Neutrophil (primary cell): Measurements from ENCODE around the gene CCDC102A.

ENCODE experiments used
- H3K27ac ChIP-seq: fragments of 200-600 bp; sonication (generic); 2 replicates; pipeline ENCODE4 v1.5.1; 2016; ENCODE audit warnings: mild to moderate bottlenecking, moderate library complexity
- H3K27me3 ChIP-seq: fragments of 200-600 bp; sonication (generic); 2 replicates; pipeline ENCODE4 v1.6.0; 2016; ENCODE audit warnings: mild to moderate bottlenecking
- H3K36me3 ChIP-seq: fragments of 200-600 bp; sonication (generic); 2 replicates; pipeline ENCODE4 v1.5.1; 2017
- H3K4me1 ChIP-seq, 2 experiments: fragments of 200-600 bp in 1 of 2; sonication (generic) in 1 of 2; 1 replicate in 1 of 2; 2 replicates in 1 of 2; pipeline versions ENCODE4 v1.5.1 to v1.6.1; 2013 to 2016; ENCODE audit warnings: low read depth in 1 of 2, low read length in 1 of 2, mild to moderate bottlenecking in 1 of 2, moderate library complexity in 1 of 2; ENCODE audit not compliant: control insufficient read depth in 1 of 2, insufficient read depth in 1 of 2
- H3K4me3 ChIP-seq, 2 experiments: fragments of 200-600 bp in 1 of 2; sonication (generic) in 1 of 2; 1 replicate in 1 of 2; 2 replicates in 1 of 2; pipeline ENCODE4 v1.5.1; 2013 to 2016; ENCODE audit warnings: low read depth in 1 of 2, low read length in 1 of 2, mild to moderate bottlenecking in 1 of 2, moderate library complexity in 1 of 2
- H3K9me3 ChIP-seq: fragments of 200-600 bp; sonication (generic); 2 replicates; pipeline ENCODE4 v1.5.1; 2016
- CTCF ChIP-seq: fragments of 200-600 bp; sonication (generic); IDR thresholded peaks from 2 replicates; pipeline ENCODE4 v1.5.1; 2016; ENCODE audit warnings: antibody characterized with exemption

The CCDC102A gene

GRCh38 chr16:57568173-57568678, 31.9 kb upstream of the CCDC102A start:
- TF ChIP-seq CTCF = no peak
- no peaks in the 10 kb centered on the region for H3K36me3 ChIP-seq

GRCh38 chr16:57567691-57568090, 31.3 kb upstream of the CCDC102A start:
- no peaks in the 10 kb centered on the region for H3K36me3 ChIP-seq
- no peak overlapping the region for H3K27ac ChIP-seq
- no peak overlapping the region for H3K4me3 ChIP-seq
- no peaks in the 10 kb centered on the region for H3K4me1 ChIP-seq
- no peaks in the 10 kb centered on the region for H3K9me3 ChIP-seq
- no peak for TF ChIP-seq CTCF
- H3K27me3 ChIP-seq = no peaks in the 10 kb centered on the region

More at GRCh38 chr16:57568173-57568678, 31.9 kb upstream of the CCDC102A start:
- H3K4me3 ChIP-seq = no peak overlapping the region
- no peaks in the 10 kb centered on the region for H3K27me3 ChIP-seq
- H3K27ac ChIP-seq = no peak overlapping the region
- H3K9me3 ChIP-seq = no peaks in the 10 kb centered on the region
- H3K4me1 ChIP-seq = no peaks in the 10 kb centered on the region

GRCh38 chr16:57566436-57566835, 30.1 kb upstream of the CCDC102A start:
- no peaks in the 10 kb centered on the region for H3K36me3 ChIP-seq
- H3K4me3 ChIP-seq = no peak overlapping the region
- no peak for TF ChIP-seq CTCF
- H3K9me3 ChIP-seq = no peaks in the 10 kb centered on the region
- H3K27me3 ChIP-seq = no peaks in the 10 kb centered on the region
- H3K27ac ChIP-seq = no peak overlapping the region
- H3K4me1 ChIP-seq = no peaks in the 10 kb centered on the region

GRCh38 chr16:57565461-57565860, 29.1 kb upstream of the CCDC102A start:
- Histone ChIP-seq H3K9me3 (no peaks in the 10 kb centered on the region), H3K36me3 (no peaks in the 10 kb centered on the region), H3K4me3 (no peak overlapping the region), H3K4me1 (no peaks in the 10 kb centered on the region), H3K27me3 (no peaks in the 10 kb centered on the region), H3K27ac (no peak overlapping the region)
- no peak for TF ChIP-seq CTCF

GRCh38 chr16:57564571-57565270, 28.4 kb upstream of the CCDC102A start:
- H3K27me3 ChIP-seq = no peaks in the 10 kb centered on the region
- H3K27ac ChIP-seq = no peak overlapping the region
- TF ChIP-seq CTCF = no peak
- H3K36me3 ChIP-seq = no peaks in the 10 kb centered on the region
- H3K4me3 ChIP-seq = no peak overlapping the region
- H3K9me3 ChIP-seq = no peaks in the 10 kb centered on the region
- H3K4me1 ChIP-seq = no peaks in the 10 kb centered on the region
